HepG2 (cell line): ENCODE measurements around the gene VPS13D. TPM values are rescaled to one million over a fixed set of nuclear protein-coding genes. Genes with fewer than 3 reads are reported as not detected.
A peak's percentile ranks its signal among the peaks of the same experiment; 100 is the strongest.

ENCODE experiments used
- ATAC-seq: fragments of 200-7000 bp; cut with Tn5 transposase; 3 replicates; pipeline ENCODE4 v1.9.1; 2020; ENCODE audit warnings: mild to moderate bottlenecking, moderate library complexity
- BruUV-seq: library from RNA; stranded (reverse); fragments of 400-500 nt; replicated peaks from 2 replicates; lab custom pipeline; 2021; lab: Mats Ljungman, UMichigan
- CTCF ChIA-PET: fragments of 300-600 bp; formaldehyde crosslinking; extraction: SDS; loops from one replicate; lab custom pipeline; 2021; ENCODE audit warnings: low total read pairs, inconsistent platforms, low intra/inter-chr PET ratio; lab: Yijun Ruan, JAX
- POLR2A ChIA-PET: fragments of 350-600 bp; sonication (Branson Sonifier 250); formaldehyde crosslinking; loops from one replicate; lab custom pipeline; 2020; ENCODE audit warnings: antibody characterized with exemption, inconsistent platforms; lab: Yijun Ruan, JAX
- DNase-seq: peaks from one replicate; pipeline ENCODE4 v3.0.0-alpha.2; 2015; ENCODE audit warnings: low spot score
- FAIRE-seq: peaks from 3 replicates; lab custom pipeline; 2011; peaks lifted over from hg19 to GRCh38; lab: Jason Lieb, UNC
- H2AFZ ChIP-seq: one replicate; pipeline ENCODE4 v1.6.1; 2011; ENCODE audit warnings: low read length, inconsistent platforms
- H3K27ac ChIP-seq: fragments of 300-600 bp; 3 replicates; pipeline ENCODE4 v1.8.0; 2011; ENCODE audit warnings: mixed run types, mild to moderate bottlenecking, mixed read lengths, low read length, inconsistent platforms; ENCODE audit not compliant: insufficient read depth; ENCODE audit errors: extremely low read length
- H3K27me3 ChIP-seq, 2 experiments: fragments of 200-600 bp in 1 of 2; 2 replicates in 1 of 2; 3 replicates in 1 of 2; pipeline versions ENCODE4 v1.6.0 to v1.8.0; 2011; ENCODE audit warnings: low read length in 2 of 2, mild to moderate bottlenecking in 2 of 2, moderate library complexity in 2 of 2, inconsistent platforms in 1 of 2; ENCODE audit not compliant: insufficient read depth in 2 of 2, control insufficient read depth in 1 of 2
- H3K36me3 ChIP-seq, 2 experiments: fragments of 200-600 bp in 1 of 2; replicated peaks in 1 of 2; 2 replicates in 1 of 2; 3 replicates in 1 of 2; pipeline versions ENCODE4 v1.5.1 to v1.8.0; 2011; ENCODE audit warnings: low read length in 2 of 2, inconsistent platforms in 1 of 2; ENCODE audit not compliant: insufficient read depth in 2 of 2, control insufficient read depth in 1 of 2
- H3K4me1 ChIP-seq: 2 replicates; pipeline ENCODE4 v1.5.1; 2012; ENCODE audit warnings: low read length, inconsistent platforms; ENCODE audit not compliant: insufficient read depth
- H3K4me2 ChIP-seq: 2 replicates; pipeline ENCODE4 v1.6.0; 2011; ENCODE audit warnings: low read depth, low read length, inconsistent platforms
- H3K4me3 ChIP-seq, 3 experiments: fragments of 200-600 bp in 1 of 3; sonication (generic), shearing (Covaris generic) in 1 of 3; replicated peaks in 1 of 3; 2 replicates each; pipeline ENCODE4 v1.5.1; 2011 to 2016; ENCODE audit warnings: low read length in 3 of 3, inconsistent platforms in 2 of 3, low read depth in 2 of 3, mild to moderate bottlenecking in 2 of 3, control low read depth in 1 of 3, mixed read lengths in 1 of 3; ENCODE audit not compliant: insufficient read depth in 1 of 3
- H3K79me2 ChIP-seq: one replicate; pipeline ENCODE4 v1.6.1; 2011; ENCODE audit warnings: low read length, inconsistent platforms; ENCODE audit not compliant: insufficient read depth
- H3K9ac ChIP-seq: 2 replicates; pipeline ENCODE4 v1.6.0; 2011; ENCODE audit warnings: mild to moderate bottlenecking, low read depth, low read length, inconsistent platforms; ENCODE audit not compliant: insufficient read depth
- H3K9me3 ChIP-seq: 2 replicates; pipeline ENCODE4 v1.5.1; 2012; ENCODE audit warnings: mild to moderate bottlenecking, low read length
- H4K20me1 ChIP-seq: 2 replicates; pipeline ENCODE4 v1.6.0; 2011; ENCODE audit warnings: inconsistent platforms, mild to moderate bottlenecking, low read length, moderate library complexity; ENCODE audit not compliant: insufficient read depth
- FOXA3 ChIP-seq: IDR thresholded peaks from 2 replicates; pipeline ENCODE4 v1.6.1; 2016; ENCODE audit warnings: missing genetic modification reagents, missing compliant biosample characterization
- GTF3A ChIP-seq: sonication (generic); formaldehyde crosslinking; conservative IDR thresholded peaks from 2 replicates; pipeline ENCODE4 v1.4.0; 2020; ENCODE audit warnings: mild to moderate bottlenecking, missing genetic modification reagents
- IKZF1 ChIP-seq: fragments of 450-650 bp; IDR thresholded peaks from 2 replicates; pipeline ENCODE4 v1.7.1; 2016
- NCOA2 ChIP-seq: sonication (generic); formaldehyde crosslinking; IDR thresholded peaks from 2 replicates; pipeline ENCODE4 v1.8.0; 2022; ENCODE audit warnings: inconsistent platforms
- TFDP2 ChIP-seq: sonication (generic); formaldehyde crosslinking; IDR thresholded peaks from 2 replicates; pipeline ENCODE4 v1.4.0; 2020; ENCODE audit warnings: missing genetic modification reagents
- ZNF749 ChIP-seq: sonication (generic); formaldehyde crosslinking; IDR thresholded peaks from 2 replicates; pipeline ENCODE4 v1.8.0; 2022; ENCODE audit warnings: mild to moderate bottlenecking, missing genetic modification reagents, moderate library complexity, borderline replicate concordance
- ZNF768 ChIP-seq: sonication (generic); formaldehyde crosslinking; IDR thresholded peaks from 2 replicates; pipeline ENCODE4 v1.4.0; 2020; ENCODE audit warnings: missing genetic modification reagents
- WGBS: methylation state at CpG from one replicate; pipeline ENCODE4 v1.1.6; 2017; ENCODE audit warnings: low lambda C conversion rate; 5-methylcytosine and 5-hydroxymethylcytosine counted together
- in situ Hi-C: cut with HindIII; loops from 2 replicates; pipeline ENCODE4 v1.10.0; 2017; ENCODE audit warnings: low pct_unique_long_range_greater_than_20kb; ENCODE audit not compliant: extremely low pct_ligation_motif_present
- intact Hi-C: fragments of 100-400 bp; cut with micrococcal nuclease; formaldehyde crosslinking; loops from one replicate; pipeline ENCODE4 v1.10.0; 2022; ENCODE audit not compliant: unreplicated experiment
- polyA plus RNA-seq, 8 experiments: library from polyadenylated mRNA; depleted of rRNA in 3 of 8; stranded (reverse) in 7 of 8; unstranded in 1 of 8; fragments of >200 nt; fragmentation: Illumina TruSeq in 4 of 8; extraction: Trizol in 4 of 8; gene quantifications; 2 replicates each; pipeline versions ENCODE4 v1.2.1 to v1.2.3, GENCODE V29; 2011 to 2016; ENCODE audit warnings: low read depth in 4 of 8, missing spikeins in 1 of 8, mixed read lengths in 1 of 8; ENCODE audit not compliant: insufficient read depth in 1 of 8
- total RNA-seq, 5 experiments: library from RNA; depleted of rRNA; stranded (reverse); fragments of >200 nt; fragmentation: Illumina TruSeq; extraction: Trizol; gene quantifications; 2 replicates each; pipeline ENCODE4 v1.2.3, GENCODE V29; 2016; ENCODE audit warnings: low read depth in 1 of 5
- TF ChIP-seq, protein P1 (sequence below): sonication (generic); formaldehyde crosslinking; IDR thresholded peaks from 2 replicates; pipeline ENCODE4 v1.4.0; 2020; ENCODE audit warnings: missing genetic modification reagents

The VPS13D gene
- total and polyA plus RNA-seq, 2 of the 13 experiments (the other 11 are each of a cell fraction or from before 2014, with no cell fraction given) = 8.6 to 13.9 TPM

GRCh38 chr1:12201352-12202189, 28.3 kb upstream of the VPS13D start:
- H3K27me3 ChIP-seq = peaks cover 1 to 8% of the 10 kb centered on the region in 2 experiments; a peak in 2 of 5 replicates
- FAIRE-seq (no peak), DNase-seq (no peak), ATAC-seq (no peak)
- ChIA-PET CTCF (no interaction called here), POLR2A (no interaction called here)
- no peak overlapping the region for H3K9ac ChIP-seq
- intact Hi-C loops = no loop called here
- peaks cover 21% of the 10 kb centered on the region for H3K4me1 ChIP-seq
- no peaks in the 10 kb centered on the region for H3K79me2 ChIP-seq
- 62% methylated on average over 5 of the region's 18 CpGs for WGBS
- H2AFZ ChIP-seq = no peak overlapping the region
- H3K27ac ChIP-seq = no peak overlapping the region
- no peak overlapping the region for H3K4me2 ChIP-seq
- in situ Hi-C loops = no loop called here
- H3K36me3 ChIP-seq = no peaks in the 10 kb centered on the region
- H4K20me1 ChIP-seq = no peaks in the 10 kb centered on the region
- TF ChIP-seq IKZF1 (no peak), ZNF768 (CRISPR knock-in tag) (peak; percentile 84; the same call in 1 of the 2 replicates), NCOA2 (no peak), ZNF749 (CRISPR knock-in tag) (no peak), FOXA3 (CRISPR knock-in tag) (no peak), TFDP2 (CRISPR knock-in tag) (no peak), GTF3A (CRISPR knock-in tag) (no peak)
- TF ChIP-seq, protein P1, sequence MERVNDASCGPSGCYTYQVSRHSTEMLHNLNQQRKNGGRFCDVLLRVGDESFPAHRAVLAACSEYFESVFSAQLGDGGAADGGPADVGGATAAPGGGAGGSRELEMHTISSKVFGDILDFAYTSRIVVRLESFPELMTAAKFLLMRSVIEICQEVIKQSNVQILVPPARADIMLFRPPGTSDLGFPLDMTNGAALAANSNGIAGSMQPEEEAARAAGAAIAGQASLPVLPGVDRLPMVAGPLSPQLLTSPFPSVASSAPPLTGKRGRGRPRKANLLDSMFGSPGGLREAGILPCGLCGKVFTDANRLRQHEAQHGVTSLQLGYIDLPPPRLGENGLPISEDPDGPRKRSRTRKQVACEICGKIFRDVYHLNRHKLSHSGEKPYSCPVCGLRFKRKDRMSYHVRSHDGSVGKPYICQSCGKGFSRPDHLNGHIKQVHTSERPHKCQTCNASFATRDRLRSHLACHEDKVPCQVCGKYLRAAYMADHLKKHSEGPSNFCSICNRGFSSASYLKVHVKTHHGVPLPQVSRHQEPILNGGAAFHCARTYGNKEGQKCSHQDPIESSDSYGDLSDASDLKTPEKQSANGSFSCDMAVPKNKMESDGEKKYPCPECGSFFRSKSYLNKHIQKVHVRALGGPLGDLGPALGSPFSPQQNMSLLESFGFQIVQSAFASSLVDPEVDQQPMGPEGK (CRISPR knock-in tag) = no peak
- no peak overlapping the region for H3K4me3 ChIP-seq
- no peaks in the 10 kb centered on the region for H3K9me3 ChIP-seq
- no TSS peak for BruUV-seq
